AG09309 (cell line): Measurements from ENCODE around the gene APBB2.

ENCODE experiments used
- DNase-seq: peaks from one replicate; pipeline ENCODE4 v3.0.0-alpha.2; 2010; ENCODE audit warnings: low read depth
- H3K4me3 ChIP-seq: 2 replicates; pipeline ENCODE4 v1.5.1; 2011; ENCODE audit warnings: mild to moderate bottlenecking, low read depth, low read length, moderate library complexity; ENCODE audit not compliant: control insufficient read depth
- CTCF ChIP-seq: IDR thresholded peaks from 2 replicates; pipeline ENCODE4 v1.5.1; 2011; ENCODE audit warnings: mild to moderate bottlenecking, low read depth, low read length, inconsistent platforms; ENCODE audit not compliant: insufficient read depth, control insufficient read depth; ENCODE audit errors: missing control alignments

The APBB2 gene

GRCh38 chr4:41176340-41176739 is 38.0 kb downstream of the APBB2 start:
- no peak for DNase-seq
- no peak for TF ChIP-seq CTCF
- H3K4me3 ChIP-seq: no peak overlapping the region

- no peak for DNase-seq
- no peak for TF ChIP-seq CTCF
- H3K4me3 ChIP-seq: no peak overlapping the region
Observed at GRCh38 chr4:41175794-41176193, 38.5 kb downstream of the APBB2 start.

- TF ChIP-seq CTCF: no peak
- DNase-seq: no peak
- no peak overlapping the region for H3K4me3 ChIP-seq
Observed at GRCh38 chr4:41174444-41174843, 39.9 kb downstream of the APBB2 start.

- H3K4me3 ChIP-seq: no peak overlapping the region
- TF ChIP-seq CTCF: no peak
- DNase-seq: no peak
Observed at GRCh38 chr4:41172786-41173185, 41.6 kb downstream of the APBB2 start.

GRCh38 chr4:41169256-41169800 is 45.0 kb downstream of the APBB2 start:
- H3K4me3 ChIP-seq: no peak overlapping the region
- no peak for TF ChIP-seq CTCF
- DNase-seq: no peak

DNA sequence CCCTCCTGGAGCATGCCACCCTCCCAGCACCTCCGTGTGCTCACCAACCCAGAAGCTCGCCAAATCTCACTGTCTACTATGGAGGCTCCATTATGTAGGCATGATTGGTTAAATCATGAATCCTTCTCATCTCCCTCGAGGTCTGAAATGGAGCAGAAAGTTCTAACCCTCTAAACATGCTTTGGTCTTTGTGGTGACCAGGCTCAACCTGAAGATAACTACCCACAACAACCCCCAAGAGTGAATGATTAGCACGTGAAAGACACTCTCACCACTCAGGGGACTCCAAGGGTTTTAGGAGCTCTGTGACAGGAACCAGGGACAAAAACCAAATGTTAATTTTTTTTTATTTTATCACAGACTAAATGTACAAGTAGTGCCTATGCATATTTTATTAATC is 47.2 kb downstream of the APBB2 start:
- DNase-seq: no peak
- TF ChIP-seq CTCF: no peak
- no peak overlapping the region for H3K4me3 ChIP-seq

GRCh38 chr4:41164405-41164804 is 49.9 kb downstream of the APBB2 start:
- no peak overlapping the region for H3K4me3 ChIP-seq
- DNase-seq: no peak
- no peak for TF ChIP-seq CTCF
